Stimulated activated CD4-positive, alpha-beta T cell treated with anti-CD3 and anti-CD28 coated beads, TNF-alpha, amount 100 ng/mL, for 1 hour (primary cell): ENCODE results near the gene FAM228A.
"Not testable (repeated sequence)": the region's sequence is repeated elsewhere in the genome, so short reads cannot be mapped to it uniquely, and the experiment has no call there.

Experiments
- DNase-seq, 3 donors: peaks; one replicate each; pipeline ENCODE4 v3.0.0-alpha.2; 2020; ENCODE audit warnings: low read depth in 3 of 3, low spot score in 1 of 3

The FAM228A gene

DNA sequence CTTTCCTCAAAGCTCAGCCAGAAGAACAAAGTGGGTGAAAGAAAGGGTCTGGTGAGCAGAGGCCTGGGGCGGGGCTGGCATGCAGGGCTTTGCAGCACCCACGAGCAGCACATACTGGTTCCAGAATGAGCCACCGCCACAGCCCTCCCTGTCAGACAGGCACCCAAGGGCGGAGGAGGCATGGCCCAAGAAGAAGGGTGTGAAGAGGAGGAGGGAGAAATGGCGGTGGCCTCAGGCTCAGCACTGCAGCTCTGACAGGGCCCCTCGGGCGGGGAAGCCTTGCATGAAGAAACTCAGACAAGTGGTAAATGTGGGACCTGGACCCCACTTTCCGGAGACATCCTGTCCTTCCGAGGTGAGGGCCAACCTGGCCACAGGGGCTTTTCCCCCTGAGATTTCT lies 15.7 kb downstream of the FAM228A start:
- DNase-seq, result no peak

DNA sequence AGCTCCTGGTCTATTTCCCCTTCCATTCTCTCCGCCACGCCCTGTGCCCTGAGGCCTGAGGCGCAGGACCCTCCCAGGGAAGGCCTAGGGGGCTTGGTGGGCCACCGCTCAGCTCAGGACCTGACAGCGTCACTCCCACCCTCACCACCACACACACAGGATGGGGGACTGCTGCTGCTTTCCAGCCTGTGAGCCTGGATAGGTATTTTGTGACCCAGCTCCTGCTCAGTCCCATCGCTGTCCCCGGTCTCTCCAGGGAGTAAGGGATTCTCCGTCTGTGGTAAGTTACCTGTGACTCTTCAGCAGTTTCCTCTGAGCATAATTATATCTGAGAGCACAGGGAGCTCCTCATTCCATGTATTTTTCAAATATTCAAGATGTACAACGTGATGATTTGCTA lies 16.3 kb downstream of the FAM228A start:
- no peak for DNase-seq

DNA sequence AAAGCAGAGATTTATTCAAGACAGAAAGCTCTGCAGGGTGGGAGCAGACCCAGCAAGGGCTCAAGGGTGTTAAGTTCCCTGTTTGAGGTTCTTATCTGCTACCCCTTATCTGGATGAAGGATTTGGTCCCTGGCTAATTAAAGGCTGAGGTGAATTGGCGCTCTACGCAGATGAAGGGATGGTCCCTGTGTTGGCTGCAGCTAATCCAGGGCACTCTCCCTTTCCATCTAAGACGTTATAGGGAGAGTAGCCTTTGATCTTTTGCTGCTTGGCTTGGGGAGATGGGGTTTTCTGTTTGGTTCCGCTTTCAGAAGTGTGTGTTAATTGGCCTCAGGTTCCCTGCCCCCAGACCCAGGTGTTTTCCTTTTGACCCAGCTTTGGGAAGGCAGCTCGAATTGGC lies 17.0 kb downstream of the FAM228A start:
- no peak for DNase-seq

DNA sequence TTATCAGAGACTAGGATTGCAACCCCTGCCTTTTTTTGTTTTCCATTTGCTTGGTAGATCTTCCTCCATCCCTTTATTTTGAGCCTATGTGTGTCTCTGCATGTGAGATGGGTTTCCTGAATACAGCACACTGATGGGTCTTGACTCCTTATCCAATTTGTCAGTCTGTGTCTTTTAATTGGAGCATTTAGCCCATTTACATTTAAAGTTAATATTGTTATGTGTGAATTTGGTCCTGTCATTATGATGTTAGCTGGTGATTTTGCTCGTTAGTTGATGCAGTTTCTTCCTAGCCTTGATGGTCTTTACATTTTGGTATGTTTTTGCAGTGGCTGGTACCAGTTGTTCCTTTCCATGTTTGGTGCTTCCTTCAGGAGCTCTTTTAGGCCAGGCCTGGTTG lies 22.4 kb downstream of the FAM228A start:
- not testable (repeated sequence) for DNase-seq

DNA sequence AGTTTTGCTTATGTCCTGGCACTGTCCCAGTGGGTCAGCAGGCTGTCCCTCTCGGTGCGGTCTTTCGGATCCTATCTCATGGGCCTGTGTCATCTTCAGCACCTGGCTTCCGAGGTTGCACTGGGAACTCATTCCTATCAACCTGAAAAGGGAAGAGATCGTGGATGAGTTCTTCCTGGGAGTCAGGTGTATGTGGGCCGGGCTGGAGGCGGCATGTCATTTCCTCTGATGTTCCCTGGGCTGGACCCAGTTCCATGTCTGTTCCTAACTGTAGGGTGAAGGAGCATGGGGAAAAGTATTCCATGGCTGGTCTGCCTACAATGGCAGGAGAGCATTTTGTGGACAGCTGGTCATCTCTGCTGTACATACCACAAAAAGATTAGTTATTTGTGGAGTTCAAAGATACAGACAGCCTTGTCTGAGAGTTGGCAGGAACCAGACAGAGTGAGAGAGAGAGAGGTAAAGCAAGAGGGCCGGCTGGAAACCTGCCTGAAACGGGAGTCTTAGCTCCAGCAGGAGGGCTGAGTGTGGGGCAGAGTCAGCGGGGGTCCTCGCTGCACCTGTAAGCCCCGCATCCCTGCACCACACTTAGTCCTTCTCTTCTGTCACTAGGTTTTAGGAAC lies 25.2 kb downstream of the FAM228A start:
- no peak for DNase-seq

DNA sequence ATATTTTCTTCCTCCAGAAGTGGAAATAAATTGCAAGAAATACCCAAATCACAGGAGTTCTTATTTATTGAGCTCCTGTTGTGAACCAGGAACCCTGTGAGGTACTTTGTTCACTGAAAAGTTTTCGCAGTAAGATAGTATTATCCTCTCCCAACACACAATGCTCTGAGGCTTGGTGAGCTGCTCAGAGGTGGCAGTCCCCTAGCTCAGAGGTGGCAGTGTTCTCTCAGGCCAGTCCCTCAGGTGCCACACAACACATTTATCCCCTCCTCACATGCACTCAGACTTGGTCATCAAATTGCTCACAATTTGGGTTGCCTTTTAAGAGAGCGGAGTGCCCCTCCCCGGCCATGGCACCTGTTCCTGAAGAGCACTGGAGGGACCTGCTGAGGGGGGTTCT lies 25.9 kb downstream of the FAM228A start:
- DNase-seq, result no peak

DNA sequence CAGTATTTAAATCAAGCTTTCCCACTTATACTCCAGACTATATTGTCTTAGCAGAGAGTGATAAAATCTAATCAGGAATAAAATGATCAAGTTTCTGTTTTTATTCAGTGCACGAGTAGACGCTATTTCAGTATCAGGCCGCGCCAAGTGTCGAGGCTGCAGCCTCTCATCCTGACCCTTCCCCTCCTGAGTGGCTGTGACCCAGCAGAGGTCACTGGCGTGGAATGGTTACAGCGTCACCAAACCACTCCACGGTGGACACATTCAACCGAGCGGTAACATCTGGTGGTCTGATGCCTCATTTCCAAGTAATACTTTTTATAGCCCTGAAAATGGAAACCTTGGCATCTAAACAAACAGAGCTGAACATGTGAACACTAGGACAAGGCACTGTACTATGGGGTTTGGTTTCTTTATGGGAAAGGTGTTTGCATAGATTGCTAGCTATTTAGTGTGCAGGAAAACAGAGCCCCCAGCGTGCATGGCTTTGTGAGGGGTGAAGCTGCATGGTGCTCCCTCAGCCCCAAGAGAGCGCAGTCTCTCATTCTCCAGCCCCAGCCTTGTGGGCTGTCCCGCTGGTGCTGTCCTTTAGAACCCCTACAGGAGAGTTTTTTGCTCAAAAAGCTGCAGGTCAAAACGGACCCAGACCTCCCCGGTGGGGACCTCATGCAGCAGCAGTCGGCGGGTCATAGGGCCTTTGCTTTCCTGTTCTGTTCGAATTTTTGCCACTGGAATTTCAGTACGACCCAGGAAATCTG lies 28.4 kb downstream of the FAM228A start:
- DNase-seq, result no peak

DNA sequence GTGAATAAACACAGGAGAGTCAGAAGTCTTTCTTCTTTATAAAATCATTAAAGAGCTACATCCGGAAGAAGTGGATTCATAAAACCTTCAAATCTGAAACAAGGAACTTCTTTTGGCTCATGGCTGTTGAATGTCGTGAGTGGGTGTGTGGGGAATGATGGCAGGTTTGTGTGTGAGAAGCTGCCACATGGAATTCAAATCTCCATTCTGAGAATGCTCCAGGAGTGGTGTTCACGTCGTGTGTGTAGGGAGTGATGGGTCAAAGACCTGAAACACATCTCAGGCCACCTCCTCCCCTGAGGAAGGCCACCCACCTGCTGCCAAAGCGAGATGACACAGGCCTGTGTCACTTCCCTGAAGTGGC lies 28.9 kb downstream of the FAM228A start:
- DNase-seq, result no peak

DNA sequence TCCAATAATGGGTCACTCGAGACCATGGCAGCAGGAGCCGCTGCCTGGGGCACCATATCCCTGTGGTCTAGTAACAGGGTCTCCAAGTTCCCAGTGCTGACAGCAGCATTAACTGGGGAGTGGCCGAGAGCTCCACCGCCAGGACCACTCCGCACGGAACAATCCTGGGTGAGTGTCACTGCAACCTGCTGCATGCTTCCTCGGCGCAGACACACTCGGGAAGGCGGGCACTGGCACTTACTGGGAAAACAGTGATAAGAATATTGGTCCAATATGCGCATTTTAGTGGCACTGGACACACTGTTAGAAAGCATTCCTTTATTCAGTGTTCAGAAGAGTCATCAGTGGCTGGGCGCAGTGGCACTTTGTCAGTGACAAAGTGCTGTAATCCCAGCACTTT lies 29.7 kb downstream of the FAM228A start:
- no peak for DNase-seq

DNA sequence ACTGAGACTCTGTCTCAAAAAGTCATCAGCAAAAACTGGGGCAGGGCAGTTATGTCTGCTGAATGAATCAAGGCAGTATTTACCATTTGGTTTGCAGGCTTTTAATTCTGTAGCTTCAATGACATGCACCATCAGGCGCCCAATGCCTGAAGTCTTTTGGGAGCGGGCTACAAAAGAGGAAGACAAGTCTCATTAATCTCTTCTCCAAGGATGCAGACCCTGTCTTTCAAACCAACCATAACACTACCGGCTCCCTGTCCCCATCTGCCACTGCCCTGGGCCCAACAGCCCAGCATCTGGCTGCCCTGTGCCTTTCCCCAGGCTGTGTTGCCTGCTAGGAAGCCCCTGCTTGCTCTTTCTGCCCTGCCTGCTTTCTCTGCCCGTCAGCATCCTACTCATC lies 30.3 kb downstream of the FAM228A start:
- no peak for DNase-seq

DNA sequence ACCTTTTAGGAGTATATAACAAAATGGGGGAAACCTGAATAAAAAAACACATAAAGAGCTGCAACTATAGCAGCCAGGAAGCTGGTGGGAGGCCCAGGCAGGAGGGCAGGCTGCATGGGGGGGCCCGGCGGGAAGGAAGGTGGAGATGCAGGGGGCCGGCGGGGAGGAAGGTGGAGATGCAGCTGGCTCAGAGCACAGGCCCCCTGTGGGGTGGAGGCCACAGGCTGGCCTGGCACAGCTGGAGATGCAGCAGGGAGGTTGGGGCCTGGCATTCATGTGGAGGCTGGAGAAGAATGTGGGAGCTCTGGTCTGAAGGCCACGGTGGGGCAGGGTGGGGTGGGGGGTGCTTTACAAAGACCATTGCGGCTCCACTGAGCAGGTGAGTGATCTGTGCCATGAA lies 31.4 kb downstream of the FAM228A start:
- no peak for DNase-seq

DNA sequence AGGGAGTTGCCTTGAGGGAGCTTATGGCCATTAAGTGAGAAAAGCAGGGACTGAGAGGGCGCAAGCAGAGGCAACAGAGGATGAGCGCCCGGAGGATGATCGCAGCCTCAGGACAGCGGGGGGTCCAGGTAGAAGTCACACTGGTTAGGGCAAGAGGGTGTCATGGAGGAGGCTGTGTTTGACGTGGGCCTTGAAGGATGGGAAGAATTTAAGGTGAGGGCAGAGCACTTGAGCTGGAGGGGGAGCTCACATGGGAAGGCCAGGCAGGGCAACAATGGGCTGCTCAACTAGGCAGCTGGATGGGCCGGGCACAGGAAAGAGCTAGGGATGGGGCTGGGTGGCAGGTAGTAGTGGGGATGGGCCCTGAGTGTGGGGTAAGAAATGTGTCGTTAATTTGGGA lies 31.9 kb downstream of the FAM228A start:
- no peak for DNase-seq

DNA sequence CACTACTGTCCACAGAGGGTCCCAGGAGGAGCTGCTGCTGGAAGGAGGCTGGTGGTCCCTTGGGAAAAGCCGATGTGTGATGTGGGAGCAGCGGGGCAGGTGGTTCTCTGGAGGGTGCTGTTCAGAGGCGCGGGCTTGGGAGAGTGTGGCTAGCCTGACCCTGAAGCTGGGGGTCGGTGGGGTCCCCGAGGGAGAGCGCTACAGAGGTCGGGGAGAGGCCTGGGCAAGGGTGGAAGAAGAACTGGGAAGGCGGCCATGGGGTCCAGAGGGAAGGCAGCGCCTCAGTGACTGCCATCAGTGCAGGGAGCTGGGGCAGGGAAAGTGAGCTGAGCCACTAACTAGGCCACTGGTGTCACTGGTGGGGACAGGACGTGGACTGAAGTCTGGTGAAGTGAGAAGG lies 32.5 kb downstream of the FAM228A start:
- no peak for DNase-seq

DNA sequence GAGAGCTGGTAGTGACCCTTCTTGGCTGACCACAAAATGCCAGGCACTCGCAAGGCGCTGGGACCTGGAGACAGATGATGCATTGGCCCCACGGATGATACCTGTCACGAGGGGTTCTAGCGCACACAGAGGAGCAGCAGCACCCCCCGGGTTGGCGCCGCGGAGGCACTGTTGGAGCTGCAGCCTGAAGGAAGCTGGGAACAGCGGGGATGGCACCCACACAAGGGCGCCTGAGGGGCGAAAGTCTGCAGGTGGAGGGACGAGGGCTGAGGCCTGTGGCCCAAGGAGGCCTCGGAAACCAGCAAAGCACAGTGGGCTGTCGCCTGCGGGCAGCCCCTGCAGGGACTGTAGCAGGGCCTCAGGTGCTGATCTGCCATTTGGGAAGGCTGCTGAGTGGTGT lies 33.6 kb downstream of the FAM228A start:
- no peak for DNase-seq

DNA sequence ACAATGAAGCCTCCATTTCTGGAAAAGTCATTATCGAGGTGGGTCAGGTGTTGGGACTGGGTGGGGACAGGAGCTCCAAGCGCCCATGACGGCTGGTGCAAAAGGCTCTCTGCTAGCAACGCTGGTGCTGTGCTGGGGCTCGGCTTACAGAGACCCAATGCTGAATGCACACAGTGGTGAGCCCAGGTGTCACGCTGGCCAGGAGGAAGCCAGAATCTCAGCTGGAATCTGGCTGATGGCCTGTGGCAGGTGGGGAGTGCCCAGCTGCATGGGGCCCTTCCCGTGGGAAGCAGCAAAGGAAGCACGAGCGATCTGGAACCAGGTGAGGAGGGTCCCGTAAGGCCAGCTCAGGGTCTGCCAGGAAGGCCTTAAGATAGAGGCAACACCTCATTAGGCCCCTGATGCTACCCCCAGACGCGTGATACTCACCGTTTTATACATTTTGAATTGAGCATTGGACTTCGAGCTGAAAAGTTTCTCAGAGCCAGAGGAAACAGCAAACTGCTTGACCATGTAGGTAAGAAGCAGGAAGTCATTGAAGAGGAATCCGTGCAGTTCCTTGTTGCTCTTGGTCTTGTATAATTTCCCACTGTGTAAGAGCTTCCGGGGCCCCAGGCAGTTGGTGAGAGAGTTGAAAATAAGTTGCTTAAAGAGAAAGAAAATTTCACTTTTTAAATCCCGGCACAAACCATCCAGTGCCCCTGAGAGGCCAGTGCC lies 34.7 kb downstream of the FAM228A start:
- no peak for DNase-seq

DNA sequence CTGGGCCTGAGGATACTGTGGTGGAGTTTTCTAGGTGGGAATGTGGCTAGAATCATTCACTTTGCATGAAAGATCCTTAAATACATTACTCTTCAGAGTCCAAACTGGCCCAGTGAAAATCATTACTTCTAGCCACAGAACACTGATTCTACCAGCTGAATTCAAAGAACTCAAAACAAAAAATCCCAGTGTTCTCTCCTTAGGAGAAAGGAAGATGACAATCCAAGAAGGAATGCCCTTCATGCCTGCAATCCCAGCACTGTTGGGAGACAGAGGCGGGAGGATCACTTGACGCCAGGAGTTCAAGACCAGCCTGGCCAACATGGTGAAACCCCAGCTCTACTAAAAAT lies 35.2 kb downstream of the FAM228A start:
- no peak for DNase-seq

DNA sequence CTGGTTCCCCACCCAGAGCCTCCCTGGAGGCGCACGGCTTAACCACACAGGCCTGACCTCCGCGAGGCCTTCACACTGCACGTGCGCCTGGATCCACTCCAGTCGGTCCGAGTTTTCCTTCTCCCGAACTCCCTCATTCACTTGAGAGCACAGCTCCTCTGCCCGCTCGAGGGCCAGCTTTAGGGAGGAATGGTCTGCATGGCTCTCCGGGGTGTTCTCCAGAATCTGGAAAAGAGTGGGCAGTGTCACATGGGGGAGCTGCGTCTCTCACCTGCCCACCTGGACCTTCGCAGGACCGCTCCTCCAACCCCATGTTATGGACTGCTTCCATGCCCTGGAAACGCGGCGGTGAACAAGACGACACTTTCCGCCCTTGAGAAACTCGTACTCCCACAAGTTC lies 35.9 kb downstream of the FAM228A start:
- no peak for DNase-seq

DNA sequence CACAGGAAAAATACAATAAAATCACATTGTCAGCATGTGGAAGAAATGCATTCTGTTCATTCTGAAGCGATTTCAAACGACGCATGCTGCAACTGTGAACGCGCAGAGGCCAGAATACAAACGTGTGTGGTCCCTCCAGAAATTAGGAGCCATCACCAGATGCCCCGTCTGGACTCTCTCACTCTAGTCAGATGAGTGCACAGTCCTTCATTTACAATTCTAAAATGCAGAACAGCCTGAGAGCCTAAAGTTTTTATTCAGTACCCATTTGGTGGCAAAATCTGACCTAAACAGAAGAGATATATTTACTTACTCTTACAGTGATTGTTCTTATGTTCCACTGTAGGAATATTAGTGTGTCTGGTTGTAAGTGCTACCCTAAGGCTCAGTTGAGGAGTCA lies 36.6 kb downstream of the FAM228A start:
- DNase-seq, result no peak

DNA sequence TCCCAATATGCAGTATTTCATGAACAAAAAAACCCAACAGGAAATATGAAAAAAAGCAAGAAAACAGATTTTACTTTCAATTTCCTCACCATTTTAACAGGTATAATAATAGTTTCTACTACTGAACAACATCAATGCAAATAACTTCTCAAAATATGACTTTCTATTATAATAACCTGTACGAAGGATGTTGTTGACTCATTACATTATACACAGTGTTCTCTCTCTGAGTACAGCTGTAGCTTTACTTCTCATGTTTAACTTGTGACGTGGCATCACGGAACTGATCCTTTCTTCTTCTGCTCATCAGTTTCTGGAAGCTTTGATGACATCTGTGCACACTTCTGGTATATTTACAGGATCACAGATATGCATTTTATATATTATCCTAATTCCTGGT lies 40.0 kb downstream of the FAM228A start:
- no peak for DNase-seq

DNA sequence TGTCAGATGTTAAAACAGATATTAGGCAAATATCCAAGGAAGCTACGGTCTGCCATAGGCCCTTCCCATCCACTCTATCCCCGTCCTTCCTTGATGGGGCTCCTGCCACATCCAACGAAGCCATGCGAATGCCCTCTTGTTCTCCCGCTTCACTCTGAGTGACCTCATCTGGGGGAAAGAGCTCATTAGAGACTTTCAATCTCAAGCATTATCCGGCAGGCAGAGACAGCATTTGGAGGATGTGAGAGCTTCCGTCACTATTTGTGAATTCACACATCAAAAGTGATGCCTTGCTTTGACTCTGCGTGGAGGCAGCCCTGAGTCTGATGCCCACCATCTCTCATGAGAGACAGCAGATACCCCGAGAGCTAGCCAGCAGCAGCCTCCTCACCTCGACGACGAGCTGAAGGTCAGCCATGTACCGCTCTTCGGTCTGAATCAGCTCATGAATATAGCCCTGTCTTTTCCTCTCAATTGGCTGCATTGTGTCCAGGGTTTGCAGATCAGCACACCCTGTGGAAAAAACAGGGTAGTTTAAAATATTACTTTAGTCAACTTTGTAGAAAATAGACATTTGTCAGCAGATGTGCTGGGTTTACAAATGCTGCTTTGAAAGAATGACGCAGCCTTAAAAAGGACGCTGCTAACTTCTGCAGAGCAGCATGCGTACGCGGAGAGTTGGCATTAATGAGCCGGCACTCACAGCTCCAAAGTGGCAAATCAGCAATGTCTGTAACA lies 45.9 kb downstream of the FAM228A start:
- no peak for DNase-seq

DNA sequence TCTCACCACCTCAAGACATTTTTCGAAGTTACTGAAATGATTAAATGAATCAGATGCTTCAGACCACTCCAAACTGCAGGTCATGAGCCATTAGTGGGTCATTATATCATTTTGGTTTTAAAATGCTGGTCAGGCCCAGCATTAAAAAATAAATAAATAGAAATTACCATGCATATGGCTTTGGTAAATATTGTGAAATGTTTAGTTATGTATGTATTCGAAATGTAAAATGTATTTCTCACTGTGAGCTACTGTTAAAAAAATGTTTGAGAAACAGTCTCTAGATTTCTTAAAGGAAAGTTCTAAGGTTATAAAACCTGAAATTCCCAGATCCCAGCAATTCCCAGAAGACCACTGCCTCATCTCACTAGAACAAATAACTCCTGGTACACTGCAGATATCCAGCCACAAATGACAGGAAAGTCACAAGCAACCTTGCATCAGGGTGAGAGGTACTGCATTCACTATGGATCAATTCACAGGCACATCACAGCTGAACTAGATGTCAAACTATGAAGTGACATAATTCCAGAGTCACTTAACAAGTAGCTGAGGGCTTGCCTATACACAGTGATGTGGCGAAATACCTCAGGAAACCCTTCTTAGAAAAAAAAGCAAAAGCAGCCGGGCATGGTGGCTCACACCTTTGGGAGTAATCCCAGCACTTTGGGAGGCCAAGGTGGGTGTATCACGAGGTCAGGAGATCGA lies 46.6 kb downstream of the FAM228A start:
- DNase-seq, result no peak
